Panc1 (cell line): Measurements from ENCODE around the gene F2.

ENCODE experiments used
- CTCF ChIP-seq: fragments of 450-650 bp; IDR thresholded peaks from 2 replicates; pipeline ENCODE4 v1.5.1; 2017; ENCODE audit warnings: mild to moderate bottlenecking
- POLR2AphosphoS5 ChIP-seq: IDR thresholded peaks from 2 replicates; pipeline ENCODE4 v1.6.1; 2012; ENCODE audit warnings: mild to moderate bottlenecking, low read depth, low read length, moderate library complexity

DNA sequence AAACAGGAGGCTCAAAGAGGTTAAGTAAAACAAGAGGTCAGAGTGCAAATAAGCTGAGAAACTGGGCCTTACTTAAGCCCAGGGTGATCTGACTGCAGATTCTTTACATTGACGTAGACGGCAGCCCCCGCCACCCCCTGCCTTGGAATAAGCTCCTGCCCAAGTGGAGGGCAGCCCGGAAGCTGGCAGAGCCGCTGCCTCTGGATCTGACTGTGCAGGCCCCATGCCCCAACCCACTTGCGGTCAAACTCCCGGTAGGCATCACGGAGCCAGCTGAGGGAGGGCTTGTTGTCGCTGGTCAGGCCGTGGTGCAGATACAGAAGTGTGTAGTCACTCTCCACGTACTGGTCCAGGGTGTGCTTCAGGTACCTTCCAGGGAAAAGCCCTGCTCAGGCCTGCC is 37.2 kb upstream of the F2 start:
- no peak for TF ChIP-seq POLR2AphosphoS5
- no peak for TF ChIP-seq CTCF
